NCI-H1105 treated with DMSO at 0.1 percent for 48 hours (cell line): Measurements from ENCODE around the gene ABCE1.
"Not testable (repeated sequence)": the region's sequence is repeated elsewhere in the genome, so short reads cannot be mapped to it uniquely, and the experiment has no call there.

Experiments
- DNase-seq: peaks from one replicate; lab custom pipeline; 2025; lab: John Stamatoyannopoulos, UW

Gene ABCE1

GRCh38 chr4:145103496-145103895, 5.4 kb downstream of the ABCE1 start:
- DNase-seq = no peak

GRCh38 chr4:145107126-145107525, 9.0 kb downstream of the ABCE1 start:
- DNase-seq = no peak

GRCh38 chr4:145108128-145108527, 10.0 kb downstream of the ABCE1 start:
- no peak for DNase-seq

- DNase-seq = no peak
These were observed 27.3 kb downstream of the ABCE1 start for GRCh38 chr4:145125396-145125795.

GRCh38 chr4:145130130-145130529, 32.0 kb downstream of the ABCE1 start:
- no peak for DNase-seq

GRCh38 chr4:145130788-145131399, 32.8 kb downstream of the ABCE1 start:
- DNase-seq = no peak

- DNase-seq = no peak
These were observed 33.7 kb downstream of the ABCE1 start for GRCh38 chr4:145131848-145132247.

GRCh38 chr4:145132511-145133098, 34.5 kb downstream of the ABCE1 start:
- DNase-seq = no peak

- not testable (repeated sequence) for DNase-seq
These were observed 38.1 kb downstream of the ABCE1 start for GRCh38 chr4:145136219-145136618.

GRCh38 chr4:145148980-145149379, 50.9 kb downstream of the ABCE1 start:
- no peak for DNase-seq

GRCh38 chr4:145153181-145153903, 55.2 kb downstream of the ABCE1 start:
- no peak for DNase-seq

GRCh38 chr4:145153904-145154298, 55.8 kb downstream of the ABCE1 start:
- DNase-seq = no peak

GRCh38 chr4:145154573-145154972, 56.5 kb downstream of the ABCE1 start:
- no peak for DNase-seq

- DNase-seq = no peak
These were observed 57.3 kb downstream of the ABCE1 start for GRCh38 chr4:145155268-145155870.

- no peak for DNase-seq
These were observed 58.9 kb downstream of the ABCE1 start for GRCh38 chr4:145156986-145157385.

GRCh38 chr4:145161549-145161948, 63.4 kb downstream of the ABCE1 start:
- no peak for DNase-seq

- no peak for DNase-seq
These were observed 69.8 kb downstream of the ABCE1 start for GRCh38 chr4:145167887-145168286.

- no peak for DNase-seq
These were observed 70.6 kb downstream of the ABCE1 start for GRCh38 chr4:145168581-145169187.

- no peak for DNase-seq
These were observed 72.1 kb downstream of the ABCE1 start for GRCh38 chr4:145170223-145170622.

GRCh38 chr4:145171911-145172310, 73.8 kb downstream of the ABCE1 start:
- no peak for DNase-seq

- no peak for DNase-seq
These were observed 78.7 kb downstream of the ABCE1 start for GRCh38 chr4:145176641-145177432.

GRCh38 chr4:145177511-145177905, 79.4 kb downstream of the ABCE1 start:
- DNase-seq = no peak
